Activated gamma-delta T cell (primary cell): Measurements from ENCODE around the gene RPS28.
"Not testable (repeated sequence)": the region's sequence is repeated elsewhere in the genome, so short reads cannot be mapped to it uniquely, and the experiment has no call there.

Experiments
- DNase-seq: peaks from one replicate; lab custom pipeline; 2025; lab: John Stamatoyannopoulos, UW
- total RNA-seq, 2 donors: gene quantifications; one replicate each; lab custom pipeline; 2026; lab: John Stamatoyannopoulos, UW

Gene RPS28
- total RNA-seq: 147 to 212 reads per million in 2 donors

- DNase-seq: peak; percentile 94
Observed at GRCh38 chr19:8321067-8321985, at the start of gene RPS28, which contains the start of gene NDUFA7. Gene RPS28, plus strand, starts transcription at chr19:8321496. Its CDS starts 35 bp downstream, at chr19:8321531. Gene NDUFA7, minus strand, starts transcription at chr19:8321375. Its CDS starts 17 bp downstream, at chr19:8321358.

DNA sequence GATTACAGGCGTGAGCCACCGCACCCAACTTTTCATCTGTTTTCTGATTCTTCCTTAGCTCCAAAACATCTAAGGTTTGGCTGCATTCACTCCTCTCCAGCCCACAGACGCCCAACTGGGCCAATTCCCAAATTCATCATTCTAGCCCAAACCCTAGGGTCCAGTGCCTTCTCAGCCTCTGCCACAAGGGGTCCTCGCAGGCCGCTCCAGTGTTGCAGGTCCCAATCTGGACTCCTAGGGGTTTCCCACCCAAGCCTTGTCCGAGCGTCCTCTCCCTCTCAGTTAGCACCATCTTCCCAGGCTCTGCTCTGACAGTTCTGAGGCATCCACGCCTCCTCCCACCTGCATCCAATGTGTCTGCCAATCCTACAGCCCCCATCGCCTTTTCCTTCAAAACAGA is 44.8 kb upstream of the RPS28 start:
- not testable (repeated sequence) for DNase-seq

DNA sequence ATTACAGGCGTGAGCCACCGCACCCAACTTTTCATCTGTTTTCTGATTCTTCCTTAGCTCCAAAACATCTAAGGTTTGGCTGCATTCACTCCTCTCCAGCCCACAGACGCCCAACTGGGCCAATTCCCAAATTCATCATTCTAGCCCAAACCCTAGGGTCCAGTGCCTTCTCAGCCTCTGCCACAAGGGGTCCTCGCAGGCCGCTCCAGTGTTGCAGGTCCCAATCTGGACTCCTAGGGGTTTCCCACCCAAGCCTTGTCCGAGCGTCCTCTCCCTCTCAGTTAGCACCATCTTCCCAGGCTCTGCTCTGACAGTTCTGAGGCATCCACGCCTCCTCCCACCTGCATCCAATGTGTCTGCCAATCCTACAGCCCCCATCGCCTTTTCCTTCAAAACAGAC is 30.0 kb upstream of the RPS28 start:
- DNase-seq: not testable (repeated sequence)

DNA sequence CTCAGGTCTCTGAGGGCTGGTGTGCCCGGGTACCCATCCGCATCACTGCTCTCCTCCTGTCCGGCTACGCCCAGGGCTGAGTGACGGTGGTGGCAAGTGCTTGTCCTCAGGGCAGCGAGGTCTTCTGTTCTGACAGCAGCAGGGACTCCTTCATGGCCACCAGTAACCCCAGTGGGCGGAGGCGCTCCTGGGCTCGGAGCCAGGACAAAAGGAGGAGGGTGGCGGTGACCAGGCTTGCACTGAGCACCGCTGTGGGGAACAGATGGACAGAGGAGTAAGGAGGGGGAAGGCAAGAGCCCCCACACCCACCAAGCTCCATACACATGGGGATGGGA is 19.0 kb upstream of the RPS28 start:
- DNase-seq: no peak

GRCh38 chr19:8302734-8303133 is 18.6 kb upstream of the RPS28 start:
- no peak for DNase-seq

- no peak for DNase-seq
Observed at GRCh38 chr19:8304841-8305621, 16.3 kb upstream of the RPS28 start.

DNA sequence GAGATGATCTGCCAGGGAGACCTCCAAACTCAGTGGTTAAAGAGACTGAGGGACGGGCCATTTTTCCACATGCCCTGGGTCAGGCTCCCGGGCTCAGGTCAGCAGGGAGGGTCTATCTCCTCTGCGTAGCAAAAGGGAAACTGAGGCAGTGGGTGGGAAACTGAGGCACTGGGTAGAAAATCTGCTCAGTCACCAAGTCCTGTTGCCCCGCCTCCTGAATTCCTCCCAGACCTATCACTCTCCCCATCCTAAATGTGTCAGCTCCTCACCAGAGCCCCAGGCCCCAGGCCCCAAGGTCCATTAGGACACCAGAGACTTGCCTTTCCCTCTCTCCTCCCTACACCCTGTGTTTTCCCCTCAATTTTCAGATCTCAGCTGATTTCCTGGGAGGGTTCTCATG is 15.5 kb upstream of the RPS28 start:
- DNase-seq: no peak

GRCh38 chr19:8306235-8307054 is 14.9 kb upstream of the RPS28 start:
- DNase-seq: no peak

DNA sequence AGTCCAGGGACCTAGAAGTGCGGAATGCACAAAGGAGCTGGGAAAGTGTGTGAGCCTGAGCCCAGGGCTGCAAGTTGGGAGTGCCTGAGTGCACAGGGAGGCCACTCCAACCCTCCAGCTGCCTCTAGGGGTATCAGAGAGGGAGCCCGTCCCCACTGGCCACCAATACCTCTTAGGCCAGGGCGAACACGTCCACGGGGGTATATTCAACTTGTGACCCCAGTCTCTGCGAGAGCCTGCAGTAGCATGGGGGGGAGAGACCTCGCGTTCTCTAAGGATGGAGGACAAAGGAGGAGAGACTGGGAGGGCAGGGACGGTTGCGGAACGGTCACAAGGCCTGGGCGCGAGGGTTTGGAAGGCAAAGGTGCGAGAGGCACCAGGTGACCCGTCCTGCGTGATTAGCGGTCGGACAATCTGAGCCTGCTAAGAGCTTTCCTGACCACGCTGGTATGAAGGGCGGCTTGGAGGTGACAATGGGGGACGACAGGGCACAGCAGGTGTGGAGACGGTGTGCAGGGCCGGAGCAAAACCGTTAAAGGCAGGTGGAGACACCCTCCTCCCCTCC is 13.8 kb upstream of the RPS28 start:
- no peak for DNase-seq

GRCh38 chr19:8307965-8308866 is 13.1 kb upstream of the RPS28 start, which contains the start of gene CD320:
Gene CD320, minus strand, starts transcription at chr19:8308358. Its CDS starts 68 bp downstream, at chr19:8308290.
- DNase-seq: peak; percentile 81

DNA sequence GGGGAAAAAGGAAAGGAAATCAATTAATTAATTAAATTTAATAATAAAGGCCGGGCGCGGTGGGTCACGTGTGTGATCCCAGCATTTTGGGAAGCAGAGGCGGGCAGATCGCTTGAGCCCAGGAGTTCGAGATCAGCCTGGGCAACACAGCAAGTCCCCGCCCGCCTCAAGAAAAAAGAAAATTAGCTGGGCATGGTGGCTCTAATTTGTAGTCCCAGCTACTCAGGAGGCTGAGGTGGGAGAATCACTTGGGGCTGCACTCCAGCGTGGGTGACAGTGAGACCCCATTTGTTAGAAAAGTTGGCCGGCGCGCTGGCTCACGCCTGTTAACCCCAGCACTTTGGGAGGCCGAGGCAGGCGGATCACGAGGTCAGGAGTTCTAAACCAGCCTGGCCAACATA is 12.4 kb upstream of the RPS28 start:
- DNase-seq: no peak

DNA sequence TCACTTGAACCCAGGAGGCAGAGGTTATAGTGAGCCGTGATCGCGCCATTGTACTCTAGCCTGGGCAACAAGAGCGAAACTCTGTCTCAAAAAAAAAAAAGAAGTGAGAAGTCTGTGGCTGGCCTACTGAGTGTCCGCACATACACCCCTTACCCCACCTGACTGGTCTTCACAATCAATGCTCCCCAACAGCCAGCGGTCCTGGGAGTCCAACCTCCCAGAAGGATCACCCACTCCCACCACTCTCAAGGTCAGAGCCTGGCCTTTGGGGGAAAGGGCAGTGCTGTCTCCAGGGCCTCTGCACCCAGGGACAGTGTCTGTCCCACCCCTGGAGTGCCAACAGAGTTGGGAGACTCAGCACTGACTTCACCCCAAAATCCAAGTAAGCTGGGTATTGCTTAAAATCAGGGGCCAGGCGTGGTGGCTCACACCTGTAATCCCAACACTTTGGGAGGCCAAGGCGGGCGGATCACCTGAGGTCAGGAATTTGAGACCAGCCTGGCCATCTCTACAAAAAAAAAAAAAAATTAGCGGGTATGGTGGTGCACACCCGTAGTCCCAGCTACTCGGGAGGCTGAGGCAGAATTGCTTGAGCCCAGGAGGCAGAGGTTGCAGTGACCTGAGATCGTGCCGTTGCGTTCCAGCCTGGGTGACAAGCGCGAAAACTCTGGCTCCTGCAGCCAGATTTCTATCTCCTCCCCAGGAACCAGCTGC is 10.8 kb upstream of the RPS28 start:
- no peak for DNase-seq

DNA sequence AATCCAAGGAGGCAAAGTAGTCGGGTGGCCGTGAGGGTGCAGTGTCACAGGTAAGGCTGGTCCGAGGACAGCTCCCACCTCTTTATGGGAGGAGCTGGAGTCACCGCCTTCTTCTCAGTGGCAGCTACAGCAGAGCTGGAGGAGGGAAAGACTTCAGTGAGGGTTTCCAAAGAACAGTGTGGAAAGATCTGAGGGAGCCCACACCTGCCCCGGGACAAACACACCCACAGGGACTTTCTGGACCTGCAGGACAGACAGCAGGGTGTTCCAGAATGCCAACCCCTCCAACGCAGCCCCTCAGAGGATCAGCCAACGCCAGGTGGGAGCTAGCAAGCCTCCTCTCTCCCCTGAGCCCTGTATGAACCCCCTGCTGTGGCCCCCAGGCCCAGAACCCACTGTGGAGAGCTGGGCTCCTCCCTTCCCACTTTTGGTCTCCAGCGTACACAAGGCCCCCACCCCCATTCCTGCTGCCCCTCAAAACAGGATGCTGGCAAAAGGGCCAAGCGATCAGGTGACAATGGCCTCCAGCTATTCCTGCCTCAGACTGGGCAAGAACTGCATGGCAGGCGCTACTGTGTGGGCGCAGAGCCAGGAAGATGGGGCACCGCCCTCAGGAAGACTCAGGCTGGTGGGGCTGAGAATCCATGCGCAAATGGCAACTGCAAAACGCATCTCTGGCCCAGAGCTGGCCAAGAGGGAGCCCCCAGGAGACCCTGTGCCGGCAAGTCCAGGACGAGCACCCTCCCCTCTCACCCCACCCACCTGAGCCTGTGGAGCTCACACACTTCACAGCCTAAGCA is 9.6 kb upstream of the RPS28 start:
- DNase-seq: no peak

DNA sequence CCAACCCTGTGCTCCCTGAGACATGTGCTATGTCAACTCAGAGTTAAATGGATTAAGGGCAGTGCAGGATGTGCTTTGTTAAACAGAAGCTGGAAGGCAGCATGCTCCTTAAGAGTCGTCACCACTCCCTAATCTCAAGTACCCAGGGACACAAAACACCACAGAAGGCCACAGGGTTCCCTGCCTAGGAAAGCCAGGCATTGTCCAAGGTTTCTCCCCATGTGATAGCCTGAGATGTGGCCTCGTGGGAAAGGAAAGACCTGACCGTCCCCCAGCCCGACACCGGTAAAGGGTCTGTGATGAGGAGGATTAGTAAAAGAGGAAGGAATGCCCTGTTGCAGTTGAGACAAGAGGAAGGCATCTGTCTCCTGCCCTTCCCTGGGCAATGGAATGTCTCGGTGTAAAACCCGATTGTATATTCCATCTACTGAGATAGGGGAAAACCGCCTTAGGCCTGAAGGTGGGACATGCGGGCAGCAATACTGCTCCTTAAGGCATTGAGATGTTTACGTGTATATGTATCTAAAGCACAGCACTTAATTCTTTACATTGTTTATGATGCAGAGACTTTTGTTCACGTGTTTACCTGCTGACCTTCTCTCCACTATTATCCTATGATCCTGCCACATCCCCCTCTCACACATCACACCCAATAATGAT is 6.2 kb upstream of the RPS28 start:
- not testable (repeated sequence) for DNase-seq

- no peak for DNase-seq
Observed at GRCh38 chr19:8316351-8317125, 4.8 kb upstream of the RPS28 start.

- DNase-seq: not testable (repeated sequence)
Observed at GRCh38 chr19:8318835-8319234, 2.5 kb upstream of the RPS28 start.

DNA sequence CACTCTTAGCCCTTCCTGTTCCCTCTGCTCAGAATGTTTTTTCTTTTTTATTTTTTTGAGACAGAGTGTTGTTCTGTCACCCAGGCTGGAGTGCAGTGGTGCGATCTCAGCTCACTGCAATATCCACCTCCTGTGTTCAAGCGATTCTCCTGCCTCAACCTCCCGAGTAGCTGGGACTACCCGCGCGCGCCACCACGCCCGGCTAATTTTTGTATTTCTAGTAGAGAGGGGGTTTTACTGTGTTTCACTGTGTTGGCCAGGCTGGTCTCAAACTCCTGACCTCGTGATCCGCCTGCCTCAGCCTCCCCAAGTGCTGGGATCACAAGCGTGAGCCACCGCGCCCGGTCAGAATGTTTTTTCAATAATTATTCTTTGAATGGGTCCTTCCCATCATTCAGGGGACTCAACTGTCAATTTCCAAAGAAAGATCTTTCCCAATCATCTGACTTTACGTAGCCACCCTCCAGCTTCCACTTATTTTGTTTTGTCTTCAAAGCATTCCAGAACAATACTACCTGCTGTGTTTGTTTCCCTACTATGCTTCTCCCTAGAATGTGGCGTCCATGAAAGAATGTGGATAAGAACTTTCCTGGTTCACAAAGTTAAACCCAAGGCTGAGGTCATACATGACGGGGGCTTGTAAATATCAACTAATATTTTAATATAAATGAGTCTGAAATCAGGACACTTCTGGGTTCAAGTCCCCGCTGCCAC is 1.3 kb upstream of the RPS28 start:
- no peak for DNase-seq
